K562 (cell line): Measurements from ENCODE around the gene VPS33B. TPM values are rescaled to one million over a fixed set of nuclear protein-coding genes. Genes with fewer than 3 reads are reported as not detected.

Source experiments
- ATAC-seq: fragments of 200-7000 bp; cut with Tn5 transposase; 3 replicates; pipeline ENCODE4 v1.9.1; 2020; ENCODE audit warnings: moderate library complexity
- BruUV-seq: library from RNA; stranded (reverse); fragments of 400-500 nt; replicated peaks from 2 replicates; lab custom pipeline; 2021; lab: Mats Ljungman, UMichigan
- CTCF ChIA-PET: fragments of 300-600 bp; formaldehyde crosslinking; extraction: SDS; loops from one replicate; lab custom pipeline; 2021; ENCODE audit warnings: low intra/inter-chr PET ratio; lab: Yijun Ruan, JAX
- POLR2A ChIA-PET: fragments of 300-600, 350-650 bp; sonication (Branson Sonifier 250); formaldehyde crosslinking; extraction: SDS; loops from one replicate; lab custom pipeline; 2021; ENCODE audit warnings: antibody characterized with exemption, inconsistent platforms; lab: Yijun Ruan, JAX
- DNase-seq, 4 experiments: peaks; one replicate each; pipeline versions ENCODE4 v3.0.0 to v3.0.0-alpha.2; 2011 to 2018; ENCODE audit warnings: low spot score in 3 of 4, mixed read lengths in 3 of 4; ENCODE audit errors: extremely low read depth in 1 of 4
- FAIRE-seq: peaks from 2 replicates; lab custom pipeline; 2011; peaks lifted over from hg19 to GRCh38; lab: Jason Lieb, UNC
- H2AFZ ChIP-seq: 2 replicates; pipeline ENCODE4 v1.6.0; 2011; ENCODE audit warnings: low read depth, low read length, control low read depth, inconsistent platforms
- H3K27ac ChIP-seq: fragments of 200-600 bp; 3 replicates; pipeline ENCODE4 v1.8.0; 2011; ENCODE audit warnings: low read depth, mild to moderate bottlenecking, control low read depth, inconsistent platforms, low read length, moderate library complexity, mixed read lengths; ENCODE audit errors: extremely low read depth
- H3K27me3 ChIP-seq, 2 experiments: fragments of 300-600 bp in 1 of 2; 2 replicates in 1 of 2; 3 replicates in 1 of 2; pipeline versions ENCODE4 v1.6.0 to v1.8.0; 2011; ENCODE audit warnings: inconsistent platforms in 2 of 2, low read length in 2 of 2, mild to moderate bottlenecking in 1 of 2, mixed read lengths in 1 of 2, moderate library complexity in 1 of 2; ENCODE audit not compliant: control insufficient read depth in 2 of 2, insufficient read depth in 2 of 2
- H3K36me3 ChIP-seq: fragments of 300-600 bp; 3 replicates; pipeline ENCODE4 v1.8.0; 2011; ENCODE audit warnings: mild to moderate bottlenecking, low read length, inconsistent platforms; ENCODE audit not compliant: control insufficient read depth, insufficient read depth
- H3K4me1 ChIP-seq, 2 experiments: fragments of 200-600 bp in 1 of 2; replicated peaks in 1 of 2; 2 replicates in 1 of 2; 3 replicates in 1 of 2; pipeline versions ENCODE4 v1.5.1 to v1.8.0; 2011; ENCODE audit warnings: inconsistent platforms in 2 of 2, low read length in 2 of 2, mild to moderate bottlenecking in 1 of 2, mixed read lengths in 1 of 2, moderate library complexity in 1 of 2; ENCODE audit not compliant: control insufficient read depth in 2 of 2, insufficient read depth in 2 of 2
- H3K4me2 ChIP-seq: 2 replicates; pipeline ENCODE4 v1.6.1; 2011; ENCODE audit warnings: low read length, control low read depth, inconsistent platforms, mixed read lengths; ENCODE audit not compliant: insufficient read depth
- H3K4me3 ChIP-seq: fragments of 200-600 bp; sonication (generic), shearing (Covaris generic); 2 replicates; pipeline ENCODE4 v1.5.1; 2016; ENCODE audit warnings: control low read depth, inconsistent platforms
- H3K79me2 ChIP-seq: fragments of 200-600 bp; 3 replicates; pipeline ENCODE4 v1.8.0; 2011; ENCODE audit warnings: low read length, inconsistent platforms; ENCODE audit not compliant: control insufficient read depth, insufficient read depth
- H3K9ac ChIP-seq, 2 experiments: 2 replicates each; pipeline versions ENCODE4 v1.6.0 to v1.6.1; 2011; ENCODE audit warnings: low read depth in 2 of 2, low read length in 2 of 2, control low read depth in 1 of 2, inconsistent platforms in 1 of 2, mild to moderate bottlenecking in 1 of 2, mixed read lengths in 1 of 2; ENCODE audit not compliant: insufficient read depth in 1 of 2
- H3K9me1 ChIP-seq: one replicate; pipeline ENCODE4 v1.6.0; 2011; ENCODE audit warnings: inconsistent platforms, mild to moderate bottlenecking, low read length, moderate library complexity; ENCODE audit not compliant: control insufficient read depth, insufficient read depth
- H3K9me3 ChIP-seq: replicated peaks from 2 replicates; pipeline ENCODE4 v1.5.1; 2011; ENCODE audit warnings: low read depth, low read length, inconsistent platforms; ENCODE audit not compliant: control insufficient read depth, insufficient read depth
- H4K20me1 ChIP-seq: replicated peaks from 2 replicates; pipeline ENCODE4 v1.6.1; 2011; ENCODE audit warnings: low read length, inconsistent platforms, mixed read lengths; ENCODE audit not compliant: control insufficient read depth, insufficient read depth
- COPS2 ChIP-seq: fragments of 450-650 bp; conservative IDR thresholded peaks from 2 replicates; pipeline ENCODE4 v1.6.1; 2016; ENCODE audit warnings: mild to moderate bottlenecking, moderate library complexity
- DACH1 ChIP-seq: fragments of 450-650 bp; IDR thresholded peaks from 2 replicates; pipeline ENCODE4 v1.6.1; 2018; ENCODE audit not compliant: partially characterized antibody
- DNMT1 ChIP-seq: fragments of 450-650 bp; IDR thresholded peaks from 2 replicates; pipeline ENCODE4 v1.6.1; 2016; ENCODE audit warnings: antibody characterized with exemption, mild to moderate bottlenecking
- EP300 ChIP-seq: IDR thresholded peaks from 2 replicates; pipeline ENCODE4 v1.6.1; 2012; ENCODE audit warnings: low read length, improper control_type of control experiment
- HEY1 ChIP-seq: fragments of 250-450 bp; sonication (Bioruptor Pico); IDR thresholded peaks from 2 replicates; pipeline ENCODE4 v1.5.0; 2020; ENCODE audit warnings: mild to moderate bottlenecking, moderate library complexity, borderline replicate concordance
- JUND ChIP-seq, 2 experiments: IDR thresholded peaks; 2 replicates in 1 of 2; 3 replicates in 1 of 2; pipeline ENCODE4 v1.6.1; 2011; ENCODE audit warnings: borderline replicate concordance in 2 of 2, low read depth in 2 of 2, low read length in 2 of 2, improper control_type of control experiment in 1 of 2, missing biosample characterization in 1 of 2, missing genetic modification characterization in 1 of 2, missing genetic modification reagents in 1 of 2
- MAFF ChIP-seq: IDR thresholded peaks from 2 replicates; pipeline ENCODE4 v1.6.1; 2012; ENCODE audit warnings: low read length, improper control_type of control experiment
- MYBL2 ChIP-seq, 2 experiments: fragments of 450-650 bp in 1 of 2; sonication (generic) in 1 of 2; formaldehyde crosslinking in 1 of 2; IDR thresholded peaks; 2 replicates each; pipeline versions ENCODE4 v1.6.1 to v1.8.1; 2017 to 2022; ENCODE audit warnings: borderline replicate concordance in 1 of 2, inconsistent platforms in 1 of 2, low read depth in 1 of 2, mild to moderate bottlenecking in 1 of 2, missing genetic modification reagents in 1 of 2, moderate library complexity in 1 of 2
- NFYB ChIP-seq: IDR thresholded peaks from 2 replicates; pipeline ENCODE4 v1.6.1; 2011; ENCODE audit warnings: mild to moderate bottlenecking, moderate library complexity; ENCODE audit not compliant: insufficient read length; ENCODE audit errors: extremely low read depth
- RBFOX2 ChIP-seq: fragments of 200-400 bp; formaldehyde crosslinking; IDR thresholded peaks from 2 replicates; pipeline ENCODE4 v1.6.1; 2017; ENCODE audit warnings: low read depth, mild to moderate bottlenecking, low read length, moderate library complexity
- RFX7 ChIP-seq: fragments of 250-450 bp; sonication (Bioruptor Pico); IDR thresholded peaks from 2 replicates; pipeline ENCODE4 v1.5.1; 2021; ENCODE audit warnings: mild to moderate bottlenecking
- SAP30 ChIP-seq: fragments of 200-600 bp; sonication (generic); IDR thresholded peaks from 2 replicates; pipeline ENCODE4 v1.6.1; 2012; ENCODE audit warnings: borderline replicate concordance, low read depth, mild to moderate bottlenecking, moderate library complexity, low read length, control low read depth, inconsistent platforms; ENCODE audit not compliant: insufficient read depth, poor library complexity, severe bottlenecking
- SRSF1 ChIP-seq: fragments of 200-400 bp; formaldehyde crosslinking; IDR thresholded peaks from 2 replicates; pipeline ENCODE4 v1.6.1; 2017; ENCODE audit warnings: mild to moderate bottlenecking, low read depth, low read length, moderate library complexity
- TCF3 ChIP-seq: sonication (generic); formaldehyde crosslinking; IDR thresholded peaks from 2 replicates; pipeline ENCODE4 v1.4.0; 2020; ENCODE audit warnings: mild to moderate bottlenecking, missing genetic modification reagents
- ZBTB26 ChIP-seq: fragments of 450-650 bp; formaldehyde crosslinking; IDR thresholded peaks from 2 replicates; pipeline ENCODE4 v1.4.0; 2022; ENCODE audit warnings: missing genetic modification characterization
- ZNF274 ChIP-seq: IDR thresholded peaks from 2 replicates; pipeline ENCODE4 v1.6.1; 2011; ENCODE audit warnings: low read depth, mild to moderate bottlenecking, low read length, moderate library complexity, borderline replicate concordance
- ZNF41 ChIP-seq: fragments of 250-450 bp; sonication (Bioruptor Pico); conservative IDR thresholded peaks from 2 replicates; pipeline ENCODE4 v1.4.0; 2020; ENCODE audit warnings: mild to moderate bottlenecking
- WGBS: fragments of 100-300 bp; shearing (Covaris generic); methylation state at CpG from one replicate; pipeline ENCODE4 v1.1.6; 2016; ENCODE audit warnings: low coverage, mixed read lengths; ENCODE audit not compliant: insufficient coverage; ENCODE audit errors: missing lambda C conversion rate; 5-methylcytosine and 5-hydroxymethylcytosine counted together
- in situ Hi-C: fragments of 300-500 bp; cut with MboI; formaldehyde crosslinking; loops from 4 replicates; pipeline ENCODE4 v1.15.0; 2018; ENCODE audit warnings: inconsistent platforms, mixed read lengths
- intact Hi-C: fragments of 100-400 bp; cut with micrococcal nuclease; formaldehyde crosslinking; loops from 2 replicates; pipeline ENCODE4 v1.14.2; 2022
- polyA plus RNA-seq, 8 experiments: library from polyadenylated mRNA; depleted of rRNA in 4 of 8; stranded (reverse) in 5 of 8; unstranded in 3 of 8; fragments of >200 nt; fragmentation: Nextera tagmentation in 2 of 8; fragmentation: Illumina TruSeq in 1 of 8; extraction: Ambion mirVana in 2 of 8; extraction: Trizol in 1 of 8; gene quantifications; 2 replicates each; pipeline versions ENCODE4 v1.2.1 to v1.2.3, GENCODE V29; 2011 to 2014; ENCODE audit warnings: inconsistent platforms in 1 of 8, missing spikeins in 1 of 8
- total RNA-seq, 7 experiments: library from RNA; depleted of rRNA in 6 of 7; stranded (reverse); fragments of >200 nt in 6 of 7; fragmentation: Illumina TruSeq in 2 of 7; extraction: Trizol in 2 of 7; gene quantifications; 2 replicates each; pipeline versions ENCODE4 v1.2.1 to v1.2.3, GENCODE V29; 2011 to 2021; ENCODE audit warnings: low replicate concordance in 1 of 7
- TF ChIP-seq, protein P1 (sequence below), 2 experiments: fragments of 450-650 bp in 1 of 2; sonication (generic) in 1 of 2; formaldehyde crosslinking; conservative IDR thresholded peaks; 2 replicates each; pipeline versions ENCODE4 v1.4.0 to v1.8.1; 2020 to 2022; ENCODE audit warnings: mild to moderate bottlenecking in 1 of 2, missing genetic modification reagents in 1 of 2
- TF ChIP-seq, protein P2 (sequence below): sonication (generic); formaldehyde crosslinking; IDR thresholded peaks from 2 replicates; pipeline ENCODE4 v1.8.1; 2023; ENCODE audit warnings: mild to moderate bottlenecking, missing genetic modification reagents, moderate library complexity

The VPS33B gene
- total and polyA plus RNA-seq, 9 of the 15 experiments (the other 6 are each of a cell fraction or from before 2014, with no cell fraction given), result 9.4 to 25.5 (median 14.8) TPM

DNA sequence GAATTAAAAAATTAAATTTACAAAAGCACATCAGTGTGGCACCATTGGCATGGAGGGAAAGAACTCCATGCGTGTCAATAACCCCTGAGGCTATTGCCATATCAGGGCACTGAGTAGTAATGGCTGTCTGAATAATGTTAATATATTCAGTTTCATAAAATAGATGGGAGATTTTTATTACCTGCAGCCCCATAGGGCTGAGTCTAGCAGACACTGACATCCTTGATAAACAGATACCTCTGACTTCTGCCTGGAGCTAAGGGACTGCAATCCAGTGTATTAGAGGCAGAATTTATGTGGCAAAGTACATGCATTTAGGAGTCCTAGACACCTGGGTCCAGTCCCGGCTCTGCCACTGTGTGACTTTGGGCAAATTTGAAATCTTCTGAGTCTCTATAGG is 38.8 kb upstream of the VPS33B start:
- CTCF ChIA-PET, result no interaction called here
- H3K36me3 ChIP-seq, result no peaks in the 10 kb centered on the region

More for the DNA sequence above, 38.8 kb upstream of the VPS33B start:
- Histone ChIP-seq H3K27ac (no peak overlapping the region), H3K9ac (no peak overlapping the region), H3K4me3 (no peak overlapping the region), H3K79me2 (no peaks in the 10 kb centered on the region), H3K4me2 (no peak overlapping the region), H3K9me3 (no peaks in the 10 kb centered on the region), H4K20me1 (no peaks in the 10 kb centered on the region), H3K4me1 (no peaks in the 10 kb centered on the region), H3K27me3 (0 out of 5 replicates have a peak, but pooled peaks cover 0 to 2% of the 10 kb centered on the region in 2 experiments), H2AFZ (no peak overlapping the region), H3K9me1 (no peaks in the 10 kb centered on the region)
- TF ChIP-seq NFYB (no peak), MYBL2 (IDR thresholded peaks at IDR 0.05; ENCODE audit: low read depth) (no peak), MYBL2 (CRISPR knock-in tag; IDR thresholded peaks at IDR 0.05; ENCODE audit: borderline replicate concordance) (no peak), DACH1 (no peak), SAP30 (no peak), HEY1 (CRISPR knock-in tag) (no peak), COPS2 (no peak), RBFOX2 (no peak), EP300 (no peak), RFX7 (CRISPR knock-in tag) (no peak), ZNF274 (no peak), SRSF1 (no peak), MAFF (no peak), ZNF41 (CRISPR knock-in tag) (no peak), TCF3 (CRISPR knock-in tag) (no peak), ZBTB26 (no peak), DNMT1 (no peak), JUND (IDR thresholded peaks at IDR 0.05; ENCODE audit: borderline replicate concordance, low read depth, low read length) (no peak), JUND (tag; IDR thresholded peaks at IDR 0.05; ENCODE audit: borderline replicate concordance, low read depth, low read length) (no peak)
- TF ChIP-seq, protein P1, sequence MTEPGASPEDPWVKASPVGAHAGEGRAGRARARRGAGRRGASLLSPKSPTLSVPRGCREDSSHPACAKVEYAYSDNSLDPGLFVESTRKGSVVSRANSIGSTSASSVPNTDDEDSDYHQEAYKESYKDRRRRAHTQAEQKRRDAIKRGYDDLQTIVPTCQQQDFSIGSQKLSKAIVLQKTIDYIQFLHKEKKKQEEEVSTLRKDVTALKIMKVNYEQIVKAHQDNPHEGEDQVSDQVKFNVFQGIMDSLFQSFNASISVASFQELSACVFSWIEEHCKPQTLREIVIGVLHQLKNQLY (CRISPR knock-in tag; conservative IDR thresholded peaks at IDR 0.05), result no peak
- TF ChIP-seq, protein P2, sequence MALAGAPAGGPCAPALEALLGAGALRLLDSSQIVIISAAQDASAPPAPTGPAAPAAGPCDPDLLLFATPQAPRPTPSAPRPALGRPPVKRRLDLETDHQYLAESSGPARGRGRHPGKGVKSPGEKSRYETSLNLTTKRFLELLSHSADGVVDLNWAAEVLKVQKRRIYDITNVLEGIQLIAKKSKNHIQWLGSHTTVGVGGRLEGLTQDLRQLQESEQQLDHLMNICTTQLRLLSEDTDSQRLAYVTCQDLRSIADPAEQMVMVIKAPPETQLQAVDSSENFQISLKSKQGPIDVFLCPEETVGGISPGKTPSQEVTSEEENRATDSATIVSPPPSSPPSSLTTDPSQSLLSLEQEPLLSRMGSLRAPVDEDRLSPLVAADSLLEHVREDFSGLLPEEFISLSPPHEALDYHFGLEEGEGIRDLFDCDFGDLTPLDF (CRISPR knock-in tag), result no peak
- 11% methylated on average over 2 of the region's 2 CpGs for WGBS
- in situ Hi-C loops (no loop called here), intact Hi-C loops (no loop called here)
- ATAC-seq, result no peak
- no TSS peak for BruUV-seq
- FAIRE-seq, result peak; percentile 15
- POLR2A ChIA-PET, result no interaction called here
- DNase-seq, result no peak
